ENCODE data around the gene DAB1. TPM values are rescaled to one million over a fixed set of nuclear protein-coding genes. Genes with fewer than 3 reads are reported as not detected.

The DAB1 gene
- total and polyA plus RNA-seq, 5 donors from 2014 or later, result 0.87 to 5.1 (median 4.0) TPM

- H3K36me3 Mint-ChIP-seq, result no peaks in the 10 kb centered on the region
- Histone ChIP-seq H3K4me1 (ENCODE audit: control insufficient read depth, insufficient read depth, low read length, poor library complexity, severe bottlenecking) (no peaks in the 10 kb centered on the region), H3K27me3 (ENCODE audit: control insufficient read depth, insufficient read depth, low read length) (no peaks in the 10 kb centered on the region), H3K27ac (ENCODE audit: insufficient read depth, low read length, poor library complexity, severe bottlenecking) (no peak overlapping the region), H3K36me3 (ENCODE audit: control insufficient read depth, insufficient read depth, low read length) (no peaks in the 10 kb centered on the region), H3K4me3 (ENCODE audit: low read depth, low read length) (no peak overlapping the region), H3K9me3 (ENCODE audit: control insufficient read depth in 2 of 2, low read length in 2 of 2) (no peaks in the 10 kb centered on the region)
- H3K27me3 Mint-ChIP-seq, result no peaks in the 10 kb centered on the region
- peaks cover 0 to 4% (median 0%) of the 10 kb centered on the region in 7 donors for H3K9me3 Mint-ChIP-seq
- ATAC-seq (ENCODE audit: low read depth in 2 of 2) (no peak), DNase-seq (no peak)
- no peak overlapping the region for H3K27ac Mint-ChIP-seq
- H3K4me1 Mint-ChIP-seq, result no peaks in the 10 kb centered on the region
- no peak overlapping the region for H3K4me3 Mint-ChIP-seq
Measured at GRCh38 chr1:57209495-57209894, 214.4 kb downstream of the DAB1 start.

- Mint-ChIP-seq H3K4me3 (no peak overlapping the region), H3K9me3 (peaks cover 0 to 4% (median 0%) of the 10 kb centered on the region in 7 donors), H3K27me3 (no peaks in the 10 kb centered on the region), H3K27ac (no peak overlapping the region), H3K36me3 (no peaks in the 10 kb centered on the region), H3K4me1 (no peaks in the 10 kb centered on the region)
- DNase-seq, result no peak
- Histone ChIP-seq H3K27me3 (ENCODE audit: control insufficient read depth, insufficient read depth, low read length) (no peaks in the 10 kb centered on the region), H3K27ac (ENCODE audit: insufficient read depth, low read length, poor library complexity, severe bottlenecking) (no peak overlapping the region), H3K36me3 (ENCODE audit: control insufficient read depth, insufficient read depth, low read length) (no peaks in the 10 kb centered on the region), H3K9me3 (ENCODE audit: control insufficient read depth in 2 of 2, low read length in 2 of 2) (no peaks in the 10 kb centered on the region), H3K4me3 (ENCODE audit: low read depth, low read length) (no peak overlapping the region), H3K4me1 (ENCODE audit: control insufficient read depth, insufficient read depth, low read length, poor library complexity, severe bottlenecking) (no peaks in the 10 kb centered on the region)
- ATAC-seq (ENCODE audit: low read depth in 2 of 2), result no peak
Measured at GRCh38 chr1:57208741-57209302, 215.0 kb downstream of the DAB1 start.

- ATAC-seq (ENCODE audit: low read depth in 2 of 2), result no peak
- no peak for DNase-seq
- Mint-ChIP-seq H3K27ac (no peak overlapping the region), H3K27me3 (no peaks in the 10 kb centered on the region), H3K36me3 (no peaks in the 10 kb centered on the region), H3K9me3 (peaks cover 0 to 4% (median 2%) of the 10 kb centered on the region in 7 donors), H3K4me1 (peaks cover 0 to 2% (median 0%) of the 10 kb centered on the region in 4 donors), H3K4me3 (no peak overlapping the region)
- no peaks in the 10 kb centered on the region for H3K9me3 ChIP-seq (ENCODE audit: control insufficient read depth in 2 of 2, low read length in 2 of 2)
- no peaks in the 10 kb centered on the region for H3K27me3 ChIP-seq (ENCODE audit: control insufficient read depth, insufficient read depth, low read length)
- no peak overlapping the region for H3K4me3 ChIP-seq (ENCODE audit: low read depth, low read length)
- no peak overlapping the region for H3K27ac ChIP-seq (ENCODE audit: insufficient read depth, low read length, poor library complexity, severe bottlenecking)
- no peaks in the 10 kb centered on the region for H3K4me1 ChIP-seq (ENCODE audit: control insufficient read depth, insufficient read depth, low read length, poor library complexity, severe bottlenecking)
- H3K36me3 ChIP-seq (ENCODE audit: control insufficient read depth, insufficient read depth, low read length), result no peaks in the 10 kb centered on the region
Measured at GRCh38 chr1:57206038-57206437, 217.8 kb downstream of the DAB1 start.

- H3K27ac Mint-ChIP-seq, result no peak overlapping the region
- Histone ChIP-seq H3K4me1 (ENCODE audit: control insufficient read depth, insufficient read depth, low read length, poor library complexity, severe bottlenecking) (no peaks in the 10 kb centered on the region), H3K9me3 (ENCODE audit: control insufficient read depth in 2 of 2, low read length in 2 of 2) (no peaks in the 10 kb centered on the region), H3K4me3 (ENCODE audit: low read depth, low read length) (no peak overlapping the region), H3K36me3 (ENCODE audit: control insufficient read depth, insufficient read depth, low read length) (no peaks in the 10 kb centered on the region), H3K27me3 (ENCODE audit: control insufficient read depth, insufficient read depth, low read length) (no peaks in the 10 kb centered on the region), H3K27ac (ENCODE audit: insufficient read depth, low read length, poor library complexity, severe bottlenecking) (no peak overlapping the region)
- H3K4me3 Mint-ChIP-seq, result no peak overlapping the region
- no peak for DNase-seq
- H3K27me3 Mint-ChIP-seq, result no peaks in the 10 kb centered on the region
- H3K36me3 Mint-ChIP-seq, result no peaks in the 10 kb centered on the region
- ATAC-seq (ENCODE audit: low read depth in 2 of 2), result no peak
- peaks cover 0 to 4% (median 0%) of the 10 kb centered on the region in 7 donors for H3K9me3 Mint-ChIP-seq
- peaks cover 0 to 2% (median 0%) of the 10 kb centered on the region in 4 donors for H3K4me1 Mint-ChIP-seq
Measured at GRCh38 chr1:57204942-57205787, 218.7 kb downstream of the DAB1 start.

GRCh38 chr1:57204091-57204490 is 219.8 kb downstream of the DAB1 start:
- no peak overlapping the region for H3K27ac ChIP-seq (ENCODE audit: insufficient read depth, low read length, poor library complexity, severe bottlenecking)
- Mint-ChIP-seq H3K27me3 (no peaks in the 10 kb centered on the region), H3K36me3 (no peaks in the 10 kb centered on the region), H3K4me3 (no peak overlapping the region), H3K27ac (no peak overlapping the region), H3K9me3 (peaks cover 0 to 4% (median 0%) of the 10 kb centered on the region in 7 donors), H3K4me1 (peaks cover 0 to 2% (median 0%) of the 10 kb centered on the region in 4 donors)
- no peak overlapping the region for H3K4me3 ChIP-seq (ENCODE audit: low read depth, low read length)
- no peaks in the 10 kb centered on the region for H3K27me3 ChIP-seq (ENCODE audit: control insufficient read depth, insufficient read depth, low read length)
- no peaks in the 10 kb centered on the region for H3K36me3 ChIP-seq (ENCODE audit: control insufficient read depth, insufficient read depth, low read length)
- H3K9me3 ChIP-seq (ENCODE audit: control insufficient read depth in 2 of 2, low read length in 2 of 2), result no peaks in the 10 kb centered on the region
- ATAC-seq (ENCODE audit: low read depth in 2 of 2) (no peak), DNase-seq (no peak)
- no peaks in the 10 kb centered on the region for H3K4me1 ChIP-seq (ENCODE audit: control insufficient read depth, insufficient read depth, low read length, poor library complexity, severe bottlenecking)

GRCh38 chr1:57202241-57202640 is 221.6 kb downstream of the DAB1 start:
- ATAC-seq (ENCODE audit: low read depth in 2 of 2) (no peak), DNase-seq (no peak)
- Histone ChIP-seq H3K4me3 (ENCODE audit: low read depth, low read length) (no peak overlapping the region), H3K4me1 (ENCODE audit: control insufficient read depth, insufficient read depth, low read length, poor library complexity, severe bottlenecking) (no peaks in the 10 kb centered on the region), H3K9me3 (ENCODE audit: control insufficient read depth in 2 of 2, low read length in 2 of 2) (no peaks in the 10 kb centered on the region), H3K27me3 (ENCODE audit: control insufficient read depth, insufficient read depth, low read length) (no peaks in the 10 kb centered on the region), H3K36me3 (ENCODE audit: control insufficient read depth, insufficient read depth, low read length) (no peaks in the 10 kb centered on the region), H3K27ac (ENCODE audit: insufficient read depth, low read length, poor library complexity, severe bottlenecking) (no peak overlapping the region)
- Mint-ChIP-seq H3K27ac (no peak overlapping the region), H3K9me3 (peaks cover 0 to 5% (median 0%) of the 10 kb centered on the region in 7 donors), H3K4me3 (no peak overlapping the region), H3K36me3 (no peaks in the 10 kb centered on the region), H3K4me1 (peaks cover 0 to 2% (median 0%) of the 10 kb centered on the region in 4 donors), H3K27me3 (no peaks in the 10 kb centered on the region)

- peaks cover 0 to 2% (median 0%) of the 10 kb centered on the region in 4 donors for H3K4me1 Mint-ChIP-seq
- no peak overlapping the region for H3K4me3 Mint-ChIP-seq
Measured at GRCh38 chr1:57198912-57199311, 224.9 kb downstream of the DAB1 start.

More at GRCh38 chr1:57198912-57199311, 224.9 kb downstream of the DAB1 start:
- Histone ChIP-seq H3K36me3 (ENCODE audit: control insufficient read depth, insufficient read depth, low read length) (no peaks in the 10 kb centered on the region), H3K27me3 (ENCODE audit: control insufficient read depth, insufficient read depth, low read length) (no peaks in the 10 kb centered on the region), H3K4me1 (ENCODE audit: control insufficient read depth, insufficient read depth, low read length, poor library complexity, severe bottlenecking) (no peaks in the 10 kb centered on the region), H3K9me3 (ENCODE audit: control insufficient read depth in 2 of 2, low read length in 2 of 2) (no peaks in the 10 kb centered on the region), H3K4me3 (ENCODE audit: low read depth, low read length) (no peak overlapping the region), H3K27ac (ENCODE audit: insufficient read depth, low read length, poor library complexity, severe bottlenecking) (no peak overlapping the region)
- ATAC-seq (ENCODE audit: low read depth in 2 of 2) (no peak), DNase-seq (no peak)
- peak overlapping the region in 1 of 3 donors; percentile 30 for H3K27ac Mint-ChIP-seq
- H3K27me3 Mint-ChIP-seq, result no peaks in the 10 kb centered on the region
- H3K9me3 Mint-ChIP-seq, result peaks cover 0 to 6% (median 0%) of the 10 kb centered on the region in 7 donors
- no peaks in the 10 kb centered on the region for H3K36me3 Mint-ChIP-seq

Measured in CD4-positive, CD25-positive, alpha-beta regulatory T cell (primary cell).